PFSK-1 (cell line): ENCODE measurements around the gene ZNF732.

Source experiments
- FOXP2 ChIP-seq: optimal IDR thresholded peaks from 2 replicates; pipeline ENCODE3; 2011; ENCODE audit warnings: borderline replicate concordance, control low read depth, inconsistent platforms; ENCODE audit not compliant: insufficient read depth; ENCODE audit errors: extremely low read length, extremely low read depth
- REST ChIP-seq, 2 experiments: IDR thresholded peaks; 2 replicates each; pipeline versions ENCODE4 v1.6.1 to v1.8.0; 2011 to 2012; ENCODE audit warnings: low read depth in 2 of 2, low read length in 2 of 2, control low read depth in 1 of 2, inconsistent platforms in 1 of 2, mild to moderate bottlenecking in 1 of 2, moderate library complexity in 1 of 2; ENCODE audit not compliant: insufficient read depth in 1 of 2

GRCh38 chr4:243426-243825 lies 61.8 kb downstream of the ZNF732 start:
- no peak for TF ChIP-seq REST (IDR thresholded peaks at IDR 0.05; ENCODE audit: insufficient read depth in 1 of 2, low read depth in 2 of 2, low read length in 2 of 2)
- no peak for TF ChIP-seq FOXP2
